Upper lobe of right lung (tissue), 1 donor: ENCODE results near the gene RASGRF2. TPM values are rescaled to one million over a fixed set of nuclear protein-coding genes. Genes with fewer than 3 reads are reported as not detected.

Experiments used
- ATAC-seq: fragments of 200-7000 bp; cut with Tn5 transposase; one replicate; pipeline ENCODE4 v1.9.1; 2020; ENCODE audit warnings: mild to moderate bottlenecking, moderate library complexity
- DNase-seq: peaks from one replicate; pipeline ENCODE4 v3.0.0-alpha.2; 2020
- H3K27ac ChIP-seq: fragments of 200-600 bp; one replicate; pipeline ENCODE4 v1.8.0; 2022
- H3K27me3 ChIP-seq: fragments of 200-600 bp; one replicate; pipeline ENCODE4 v1.8.0; 2022; ENCODE audit warnings: mild to moderate bottlenecking
- H3K36me3 ChIP-seq: fragments of 200-600 bp; one replicate; pipeline ENCODE4 v1.8.0; 2022
- H3K4me1 ChIP-seq: fragments of 200-600 bp; one replicate; pipeline ENCODE4 v1.8.0; 2022
- H3K4me3 ChIP-seq: fragments of 200-600 bp; one replicate; pipeline ENCODE4 v1.8.0; 2022; ENCODE audit warnings: mild to moderate bottlenecking
- H3K9me3 ChIP-seq: fragments of 200-600 bp; one replicate; pipeline ENCODE4 v1.8.0; 2022
- intact Hi-C: fragments of 100-400 bp; cut with DNase I; formaldehyde crosslinking; loops from one replicate; pipeline ENCODE4 v1.11.0; 2022
- total RNA-seq: library from RNA; stranded (reverse); fragmentation: NEBNext Ultra II Directional; extraction: Animal tissue kit (Norgen Biotek cat#: 25700); gene quantifications from one replicate; pipeline ENCODE4 v1.2.1, GENCODE V29; 2021
- TF ChIP-seq, protein P1 (sequence below): fragments of 200-600 bp; IDR thresholded peaks from one replicate; pipeline ENCODE4 v1.8.0; 2022; ENCODE audit warnings: antibody characterized with exemption
- donor health status: DM: no; HTN: yes; CAD: no; lungs with severe emphysema.

RASGRF2 gene
- total RNA-seq, 1 donor from 2014 or later, result 5.4 TPM

GRCh38 chr5:81246697-81247096 is 286.5 kb downstream of the RASGRF2 start:
- DNase-seq (no peak), ATAC-seq (no peak)
- no peaks in the 10 kb centered on the region for H3K36me3 ChIP-seq
- H3K27me3 ChIP-seq, result no peaks in the 10 kb centered on the region
- no peak overlapping the region for H3K4me3 ChIP-seq
- intact Hi-C loops, result no loop called here
- H3K9me3 ChIP-seq, result no peaks in the 10 kb centered on the region
- H3K27ac ChIP-seq, result no peak overlapping the region
- no peaks in the 10 kb centered on the region for H3K4me1 ChIP-seq
- TF ChIP-seq, protein P1, sequence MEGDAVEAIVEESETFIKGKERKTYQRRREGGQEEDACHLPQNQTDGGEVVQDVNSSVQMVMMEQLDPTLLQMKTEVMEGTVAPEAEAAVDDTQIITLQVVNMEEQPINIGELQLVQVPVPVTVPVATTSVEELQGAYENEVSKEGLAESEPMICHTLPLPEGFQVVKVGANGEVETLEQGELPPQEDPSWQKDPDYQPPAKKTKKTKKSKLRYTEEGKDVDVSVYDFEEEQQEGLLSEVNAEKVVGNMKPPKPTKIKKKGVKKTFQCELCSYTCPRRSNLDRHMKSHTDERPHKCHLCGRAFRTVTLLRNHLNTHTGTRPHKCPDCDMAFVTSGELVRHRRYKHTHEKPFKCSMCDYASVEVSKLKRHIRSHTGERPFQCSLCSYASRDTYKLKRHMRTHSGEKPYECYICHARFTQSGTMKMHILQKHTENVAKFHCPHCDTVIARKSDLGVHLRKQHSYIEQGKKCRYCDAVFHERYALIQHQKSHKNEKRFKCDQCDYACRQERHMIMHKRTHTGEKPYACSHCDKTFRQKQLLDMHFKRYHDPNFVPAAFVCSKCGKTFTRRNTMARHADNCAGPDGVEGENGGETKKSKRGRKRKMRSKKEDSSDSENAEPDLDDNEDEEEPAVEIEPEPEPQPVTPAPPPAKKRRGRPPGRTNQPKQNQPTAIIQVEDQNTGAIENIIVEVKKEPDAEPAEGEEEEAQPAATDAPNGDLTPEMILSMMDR, result no peak

DNA sequence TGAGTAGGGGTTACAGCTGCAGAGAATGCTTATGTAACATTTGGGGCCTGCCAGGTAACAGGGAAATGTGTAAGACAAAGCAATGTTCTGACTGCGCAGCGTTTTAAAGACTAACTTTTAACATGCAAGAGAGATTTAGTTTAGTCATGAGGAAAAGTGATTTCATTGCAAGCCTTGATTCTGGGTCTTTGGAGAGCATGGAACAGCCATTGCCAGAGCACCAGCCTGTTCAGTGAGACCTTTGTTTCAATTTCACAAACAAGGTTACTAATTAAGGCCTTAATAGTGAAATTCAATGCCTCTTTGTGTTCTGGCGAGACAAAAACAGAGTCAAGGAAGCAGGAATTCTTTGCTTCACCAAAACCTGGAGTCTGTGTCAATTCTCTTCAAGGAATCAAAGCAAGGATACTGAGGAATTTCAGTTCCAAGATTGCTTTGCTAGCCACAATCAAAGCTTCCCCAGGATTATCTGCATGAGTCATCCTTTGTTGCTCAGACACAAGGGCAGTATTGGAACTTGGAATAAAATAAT is 287.3 kb downstream of the RASGRF2 start:
- Histone ChIP-seq H3K27ac (no peak overlapping the region), H3K27me3 (no peaks in the 10 kb centered on the region), H3K9me3 (no peaks in the 10 kb centered on the region), H3K36me3 (no peaks in the 10 kb centered on the region), H3K4me1 (no peaks in the 10 kb centered on the region), H3K4me3 (no peak overlapping the region)
- intact Hi-C loops, result no loop called here
- ATAC-seq (no peak), DNase-seq (no peak)
- TF ChIP-seq, protein P1, result no peak

GRCh38 chr5:81249240-81249639 is 289.1 kb downstream of the RASGRF2 start:
- H3K4me3 ChIP-seq, result no peak overlapping the region
- no peaks in the 10 kb centered on the region for H3K27me3 ChIP-seq
- ATAC-seq, result no peak
- H3K4me1 ChIP-seq, result no peaks in the 10 kb centered on the region
- H3K9me3 ChIP-seq, result no peaks in the 10 kb centered on the region
- no peaks in the 10 kb centered on the region for H3K36me3 ChIP-seq
- no peak for DNase-seq
- H3K27ac ChIP-seq, result no peak overlapping the region
- TF ChIP-seq, protein P1, result no peak
- intact Hi-C loops, result no loop called here

GRCh38 chr5:81250004-81250403 is 289.8 kb downstream of the RASGRF2 start:
- no peaks in the 10 kb centered on the region for H3K4me1 ChIP-seq
- no peaks in the 10 kb centered on the region for H3K36me3 ChIP-seq
- no peak overlapping the region for H3K4me3 ChIP-seq
- ATAC-seq, result no peak
- no peaks in the 10 kb centered on the region for H3K9me3 ChIP-seq
- TF ChIP-seq, protein P1, result no peak
- intact Hi-C loops, result no loop called here
- no peaks in the 10 kb centered on the region for H3K27me3 ChIP-seq
- no peak overlapping the region for H3K27ac ChIP-seq
- DNase-seq, result no peak

DNA sequence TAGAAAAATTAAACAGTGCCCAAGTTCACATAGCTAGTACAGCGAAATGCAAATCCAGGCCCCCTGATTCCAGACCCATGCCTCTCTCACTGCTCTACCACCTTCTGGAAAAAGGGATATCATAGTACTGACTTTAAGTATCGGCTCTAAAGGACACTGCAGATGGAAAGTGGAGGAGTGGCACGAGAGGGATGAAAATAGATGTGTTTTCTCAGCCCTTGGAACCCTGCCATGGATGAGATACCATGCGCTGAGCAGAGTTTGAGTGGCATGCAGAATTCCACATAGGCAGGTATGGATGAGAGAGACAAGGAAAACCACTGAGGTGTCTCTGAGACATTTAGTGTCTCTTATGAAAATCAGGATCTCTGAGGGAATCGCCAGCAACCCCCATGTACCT is 291.8 kb downstream of the RASGRF2 start:
- Histone ChIP-seq H3K27ac (no peak overlapping the region), H3K27me3 (no peaks in the 10 kb centered on the region), H3K9me3 (no peaks in the 10 kb centered on the region), H3K4me3 (no peak overlapping the region), H3K36me3 (no peaks in the 10 kb centered on the region), H3K4me1 (no peaks in the 10 kb centered on the region)
- TF ChIP-seq, protein P1, result no peak
- ATAC-seq (no peak), DNase-seq (no peak)
- intact Hi-C loops, result no loop called here

GRCh38 chr5:81252904-81253303 is 292.7 kb downstream of the RASGRF2 start:
- H3K36me3 ChIP-seq, result no peaks in the 10 kb centered on the region
- H3K4me3 ChIP-seq, result no peak overlapping the region
- no peak for DNase-seq
- intact Hi-C loops, result no loop called here
- TF ChIP-seq, protein P1, result no peak
- no peaks in the 10 kb centered on the region for H3K27me3 ChIP-seq
- H3K4me1 ChIP-seq, result no peaks in the 10 kb centered on the region
- no peaks in the 10 kb centered on the region for H3K9me3 ChIP-seq
- ATAC-seq, result no peak
- no peak overlapping the region for H3K27ac ChIP-seq
